NB4 (cell line): ENCODE measurements around the gene ELOVL3.

ENCODE experiments used
- DNase-seq: peaks from one replicate; pipeline ENCODE4 v3.0.0; 2010; ENCODE audit warnings: low read depth
- H3K4me3 ChIP-seq: one replicate; pipeline ENCODE4 v1.5.1; 2011; ENCODE audit warnings: mild to moderate bottlenecking, low read depth, low read length, moderate library complexity
- CTCF ChIP-seq: IDR thresholded peaks from one replicate; pipeline ENCODE4 v1.5.1; 2012; ENCODE audit warnings: low read depth, low read length
- MAX ChIP-seq: IDR thresholded peaks from 2 replicates; pipeline ENCODE4 v1.6.1; 2011; ENCODE audit warnings: low read depth, low read length
- MYC ChIP-seq: IDR thresholded peaks from 2 replicates; pipeline ENCODE4 v1.6.1; 2011; ENCODE audit warnings: low read depth, low read length
- POLR2A ChIP-seq: IDR thresholded peaks from 2 replicates; pipeline ENCODE4 v1.6.1; 2011; ENCODE audit warnings: mild to moderate bottlenecking; ENCODE audit not compliant: insufficient read length; ENCODE audit errors: extremely low read depth

Gene ELOVL3

GRCh38 chr10:102191956-102192355, 34.1 kb upstream of the ELOVL3 start:
- H3K4me3 ChIP-seq = no peak overlapping the region
- TF ChIP-seq MYC = no peak
- no peak for TF ChIP-seq CTCF
- TF ChIP-seq POLR2A = no peak
- no peak for TF ChIP-seq MAX
- no peak for DNase-seq

DNA sequence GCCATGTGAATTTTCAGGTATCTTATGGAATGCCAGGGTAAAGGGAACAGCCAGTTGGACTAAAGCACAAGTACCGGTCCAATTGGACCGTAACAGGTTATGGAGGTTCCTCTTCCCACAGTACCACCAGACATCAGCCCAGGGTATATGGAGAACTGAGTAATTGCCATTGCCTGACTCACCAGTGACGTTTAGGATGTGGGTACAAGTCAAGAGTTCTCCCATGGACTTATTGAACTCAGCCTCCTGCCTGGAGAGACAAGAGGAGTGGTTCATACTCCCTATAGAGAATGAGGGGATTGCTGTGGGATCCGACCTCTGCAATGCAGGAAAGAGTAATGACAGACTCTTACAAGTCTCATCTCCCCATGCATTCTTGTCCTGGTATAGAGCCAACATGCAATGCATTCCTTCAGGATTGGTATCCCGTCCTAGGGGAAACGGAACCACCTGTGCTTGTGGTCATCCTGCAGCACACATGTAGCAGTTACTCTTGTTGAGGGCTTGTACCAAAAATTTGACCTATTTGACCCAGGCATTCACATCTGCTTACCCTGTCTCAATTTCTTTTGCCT, 30.7 kb upstream of the ELOVL3 start:
- no peak overlapping the region for H3K4me3 ChIP-seq
- peak; percentile 18 for DNase-seq
- TF ChIP-seq CTCF = no peak
- TF ChIP-seq MYC = no peak
- no peak for TF ChIP-seq MAX
- no peak for TF ChIP-seq POLR2A

GRCh38 chr10:102196893-102197292, 29.2 kb upstream of the ELOVL3 start:
- DNase-seq = no peak
- H3K4me3 ChIP-seq = no peak overlapping the region
- no peak for TF ChIP-seq CTCF
- TF ChIP-seq POLR2A = no peak

DNA sequence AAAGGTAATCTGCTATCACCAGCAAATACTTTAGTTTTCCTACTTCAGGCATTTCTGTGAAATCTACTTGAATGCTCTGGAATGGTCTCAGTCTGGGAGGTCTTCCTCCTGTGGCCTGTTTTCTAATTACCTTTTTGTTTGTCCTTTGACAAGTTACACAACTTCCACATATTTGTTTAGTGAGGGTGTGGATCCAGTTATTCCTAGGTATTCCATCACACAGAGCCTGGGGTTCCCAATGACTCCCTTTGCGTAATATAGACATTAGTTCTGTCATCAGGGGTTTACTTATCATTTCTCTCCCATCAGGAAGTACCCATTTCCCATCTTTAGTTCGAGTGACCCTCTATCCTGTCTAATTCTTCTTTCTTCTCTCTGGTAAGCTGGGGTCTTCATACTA, 28.1 kb upstream of the ELOVL3 start:
- TF ChIP-seq MYC = no peak
- DNase-seq = no peak
- no peak overlapping the region for H3K4me3 ChIP-seq

GRCh38 chr10:102200751-102201640, 25.1 kb upstream of the ELOVL3 start:
- no peak for TF ChIP-seq CTCF
- peak; percentile 30; the same call in 1 of the 2 replicates for TF ChIP-seq MAX
- TF ChIP-seq POLR2A = no peak
- H3K4me3 ChIP-seq = no peak overlapping the region

DNA sequence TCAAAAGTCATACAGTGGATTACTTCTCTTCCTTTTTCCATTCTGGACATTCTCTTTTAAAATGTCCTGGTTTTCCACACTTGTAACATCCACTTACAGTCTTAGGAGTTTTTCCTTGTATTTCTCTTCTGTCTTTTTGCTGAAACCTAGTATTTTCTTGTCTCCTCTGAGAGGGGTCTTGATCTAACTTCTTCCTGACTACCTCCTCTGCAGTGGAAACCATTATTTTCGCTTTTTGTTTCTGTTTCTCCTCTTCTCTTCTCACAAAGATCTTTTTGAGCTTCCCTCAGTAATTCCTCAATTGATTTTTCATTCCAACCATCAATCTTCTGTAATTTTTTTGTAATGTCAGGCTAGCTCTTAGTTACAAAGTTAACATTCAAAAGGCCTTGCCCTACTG, 23.7 kb upstream of the ELOVL3 start:
- TF ChIP-seq POLR2A (no peak), CTCF (no peak), MYC (no peak), MAX (no peak)
- H3K4me3 ChIP-seq = no peak overlapping the region
- DNase-seq = no peak

More at GRCh38 chr10:102200751-102201640, 25.1 kb upstream of the ELOVL3 start:
- peak; percentile 74 for DNase-seq
